CD14-positive monocyte (primary cell): ENCODE measurements around the gene PNISR. TPM values are rescaled to one million over a fixed set of nuclear protein-coding genes. Genes with fewer than 3 reads are reported as not detected.
A peak's percentile ranks its signal among the peaks of the same experiment; 100 is the strongest.

ENCODE experiments used
- DNase-seq, 3 donors: peaks; one replicate each; pipeline ENCODE4 v3.0.0-alpha.2; 2011 to 2022
- H2AFZ ChIP-seq: 2 replicates; pipeline ENCODE4 v1.6.0; 2012; ENCODE audit warnings: mild to moderate bottlenecking, low read depth, low read length, inconsistent platforms; ENCODE audit not compliant: insufficient read depth, poor library complexity, severe bottlenecking
- H3K27ac ChIP-seq, 2 donors: 1 replicate in 1 of 2; 2 replicates in 1 of 2; pipeline ENCODE4 v1.5.1; 2012 to 2013; ENCODE audit warnings: low read length in 2 of 2, control low read depth in 1 of 2, inconsistent platforms in 1 of 2, low read depth in 1 of 2, mild to moderate bottlenecking in 1 of 2
- H3K27me3 ChIP-seq, 2 donors: one replicate each; pipeline versions ENCODE4 v1.6.0 to v1.6.1; 2011 to 2013; ENCODE audit warnings: low read length in 2 of 2; ENCODE audit not compliant: control insufficient read depth in 2 of 2, insufficient read depth in 2 of 2
- H3K36me3 ChIP-seq, 2 donors: replicated peaks in 1 of 2; 1 replicate in 1 of 2; 2 replicates in 1 of 2; pipeline versions ENCODE4 v1.5.1 to v1.6.1; 2012 to 2013; ENCODE audit warnings: low read length in 2 of 2, control low read depth in 1 of 2, inconsistent platforms in 1 of 2, mild to moderate bottlenecking in 1 of 2; ENCODE audit not compliant: insufficient read depth in 2 of 2, control insufficient read depth in 1 of 2
- H3K4me1 ChIP-seq, 2 donors: 1 replicate in 1 of 2; 2 replicates in 1 of 2; pipeline versions ENCODE4 v1.5.1 to v1.6.1; 2012 to 2013; ENCODE audit warnings: low read length in 2 of 2, control low read depth in 1 of 2, inconsistent platforms in 1 of 2, mild to moderate bottlenecking in 1 of 2, moderate library complexity in 1 of 2; ENCODE audit not compliant: insufficient read depth in 2 of 2, control insufficient read depth in 1 of 2
- H3K4me2 ChIP-seq: replicated peaks from 2 replicates; pipeline ENCODE3; 2012; ENCODE audit warnings: low read length, moderate library complexity, mild to moderate bottlenecking; ENCODE audit not compliant: poor library complexity, severe bottlenecking; ENCODE audit errors: extremely low read depth
- H3K4me3 ChIP-seq, 3 experiments: fragments of 200-600 bp in 1 of 3; sonication (generic) in 1 of 3; replicated peaks in 1 of 3; 1 replicate in 2 of 3; 2 replicates in 1 of 3; pipeline ENCODE4 v1.5.1; 2011 to 2013; ENCODE audit warnings: low read length in 3 of 3, mild to moderate bottlenecking in 3 of 3, control low read depth in 2 of 3, low read depth in 2 of 3, inconsistent platforms in 1 of 3, moderate library complexity in 1 of 3
- H3K79me2 ChIP-seq: 2 replicates; pipeline ENCODE4 v1.6.0; 2012; ENCODE audit warnings: mild to moderate bottlenecking, control low read depth, inconsistent platforms, low read length, moderate library complexity; ENCODE audit not compliant: insufficient read depth
- H3K9ac ChIP-seq: 2 replicates; pipeline ENCODE4 v1.6.0; 2017; ENCODE audit warnings: low read length, mild to moderate bottlenecking; ENCODE audit not compliant: insufficient read depth, poor library complexity, severe bottlenecking
- H3K9me3 ChIP-seq, 2 donors: replicated peaks in 1 of 2; 1 replicate in 1 of 2; 2 replicates in 1 of 2; pipeline versions ENCODE4 v1.5.1 to v1.6.1; 2012 to 2013; ENCODE audit warnings: low read length in 2 of 2, control low read depth in 1 of 2; ENCODE audit not compliant: control insufficient read depth in 1 of 2, insufficient read depth in 1 of 2
- H4K20me1 ChIP-seq: 2 replicates; pipeline ENCODE4 v1.6.0; 2012; ENCODE audit warnings: mild to moderate bottlenecking, low read length, control low read depth, moderate library complexity; ENCODE audit not compliant: insufficient read depth
- H3K27ac Mint-ChIP-seq, 7 donors: one replicate each; pipeline ENCODE4 v1.8.0; 2020; ENCODE audit warnings: mild to moderate bottlenecking in 7 of 7, mixed read lengths in 7 of 7, moderate library complexity in 6 of 7, inconsistent platforms in 2 of 7
- H3K27me3 Mint-ChIP-seq, 3 donors: one replicate each; pipeline ENCODE4 v1.8.0; 2021 to 2022; ENCODE audit warnings: low read depth in 3 of 3, mild to moderate bottlenecking in 3 of 3, mixed read lengths in 3 of 3, moderate library complexity in 3 of 3, inconsistent platforms in 1 of 3
- H3K36me3 Mint-ChIP-seq, 2 donors: one replicate each; pipeline ENCODE4 v1.8.0; 2020; ENCODE audit warnings: mixed read lengths in 2 of 2, inconsistent platforms in 1 of 2, mild to moderate bottlenecking in 1 of 2
- H3K4me1 Mint-ChIP-seq: one replicate; pipeline ENCODE4 v1.8.0; 2020; ENCODE audit warnings: mild to moderate bottlenecking, mixed read lengths
- H3K4me3 Mint-ChIP-seq, 2 donors: one replicate each; pipeline ENCODE4 v1.8.0; 2020; ENCODE audit warnings: mild to moderate bottlenecking in 2 of 2, mixed read lengths in 2 of 2, moderate library complexity in 1 of 2
- H3K9me3 Mint-ChIP-seq, 7 donors: one replicate each; pipeline ENCODE4 v1.8.0; 2020 to 2022; ENCODE audit warnings: mixed read lengths in 7 of 7, mild to moderate bottlenecking in 6 of 7, moderate library complexity in 6 of 7, inconsistent platforms in 2 of 7
- WGBS: methylation state at CpG from one replicate; pipeline ENCODE4 v1.1.5; 2013; ENCODE audit warnings: missing lambda C conversion rate; ENCODE audit not compliant: insufficient coverage; 5-methylcytosine and 5-hydroxymethylcytosine counted together
- intact Hi-C, 2 donors: fragments of 100-400 bp; cut with micrococcal nuclease; formaldehyde crosslinking; loops; one replicate each; pipeline versions ENCODE4 v1.15.0 to v1.15.1; 2023
- polyA plus RNA-seq, 3 donors: library from polyadenylated mRNA; depleted of rRNA in 1 of 3; unstranded in 2 of 3; stranded (reverse) in 1 of 3; fragments of 300-500 nt in 2 of 3; fragments of >200 nt in 1 of 3; fragmentation: Illumina TruSeq in 2 of 3; gene quantifications; 1 replicate in 2 of 3; 2 replicates in 1 of 3; pipeline ENCODE4 v1.2.3, GENCODE V29; 2012 to 2021
- TF ChIP-seq, protein P1 (sequence below): fragments of 200-600 bp; IDR thresholded peaks from one replicate; pipeline ENCODE4 v1.8.0; 2022; ENCODE audit warnings: antibody characterized with exemption, mild to moderate bottlenecking

Gene PNISR
- polyA plus RNA-seq, 3 donors = 28.9 to 75.4 (median 33.9) TPM

- Histone ChIP-seq H3K27ac (no peak overlapping the region), H3K9me3 (no peaks in the 10 kb centered on the region), H4K20me1 (no peaks in the 10 kb centered on the region), H2AFZ (no peak overlapping the region), H3K4me1 (no peaks in the 10 kb centered on the region), H3K27me3 (no peaks in the 10 kb centered on the region), H3K36me3 (peaks cover 13 to 27% of the 10 kb centered on the region in 2 donors), H3K4me2 (no peak overlapping the region), H3K9ac (no peak overlapping the region), H3K4me3 (no peak overlapping the region), H3K79me2 (no peaks in the 10 kb centered on the region)
- H3K4me1 Mint-ChIP-seq = peaks cover 2% of the 10 kb centered on the region
- TF ChIP-seq, protein P1, sequence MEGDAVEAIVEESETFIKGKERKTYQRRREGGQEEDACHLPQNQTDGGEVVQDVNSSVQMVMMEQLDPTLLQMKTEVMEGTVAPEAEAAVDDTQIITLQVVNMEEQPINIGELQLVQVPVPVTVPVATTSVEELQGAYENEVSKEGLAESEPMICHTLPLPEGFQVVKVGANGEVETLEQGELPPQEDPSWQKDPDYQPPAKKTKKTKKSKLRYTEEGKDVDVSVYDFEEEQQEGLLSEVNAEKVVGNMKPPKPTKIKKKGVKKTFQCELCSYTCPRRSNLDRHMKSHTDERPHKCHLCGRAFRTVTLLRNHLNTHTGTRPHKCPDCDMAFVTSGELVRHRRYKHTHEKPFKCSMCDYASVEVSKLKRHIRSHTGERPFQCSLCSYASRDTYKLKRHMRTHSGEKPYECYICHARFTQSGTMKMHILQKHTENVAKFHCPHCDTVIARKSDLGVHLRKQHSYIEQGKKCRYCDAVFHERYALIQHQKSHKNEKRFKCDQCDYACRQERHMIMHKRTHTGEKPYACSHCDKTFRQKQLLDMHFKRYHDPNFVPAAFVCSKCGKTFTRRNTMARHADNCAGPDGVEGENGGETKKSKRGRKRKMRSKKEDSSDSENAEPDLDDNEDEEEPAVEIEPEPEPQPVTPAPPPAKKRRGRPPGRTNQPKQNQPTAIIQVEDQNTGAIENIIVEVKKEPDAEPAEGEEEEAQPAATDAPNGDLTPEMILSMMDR = peak; percentile 85
- no CpG with 5 or more reads among the region's 3 CpGs for WGBS
- intact Hi-C loops = no loop called here
- peak in 2 of 3 donors; percentile 11 to 25 for DNase-seq
- no peak overlapping the region for H3K27ac Mint-ChIP-seq
- peaks cover 14 to 18% of the 10 kb centered on the region in 2 donors for H3K36me3 Mint-ChIP-seq
- no peak overlapping the region for H3K4me3 Mint-ChIP-seq
- peaks cover 0 to 2% (median 0%) of the 10 kb centered on the region in 7 donors for H3K9me3 Mint-ChIP-seq
- peaks cover 0 to 1% (median 0%) of the 10 kb centered on the region in 3 donors for H3K27me3 Mint-ChIP-seq
Observed at GRCh38 chr6:99434702-99435530, 9.8 kb upstream of the PNISR start.

DNA sequence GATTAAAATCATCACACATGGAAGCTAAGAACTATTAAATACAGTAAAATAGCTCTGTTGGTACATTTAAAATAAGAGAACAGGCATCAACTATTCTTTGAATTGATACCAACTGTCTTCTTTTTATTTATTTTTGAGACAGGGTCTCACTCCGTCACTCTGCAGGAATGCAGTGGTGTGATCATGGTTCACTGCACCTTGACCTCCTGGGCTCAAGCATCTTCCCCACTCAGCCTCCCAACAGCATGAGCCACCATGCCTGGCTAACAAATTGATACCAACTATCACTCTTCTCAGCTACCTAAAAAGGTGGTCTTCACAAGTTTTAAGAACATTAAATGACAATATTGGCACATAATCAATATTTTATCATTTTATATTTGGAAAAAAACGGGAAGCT lies 7.8 kb upstream of the PNISR start:
- WGBS = 100% methylated on average over 1 of the region's 2 CpGs
- Mint-ChIP-seq H3K27me3 (no peaks in the 10 kb centered on the region), H3K4me3 (no peak overlapping the region), H3K4me1 (peaks cover 3% of the 10 kb centered on the region), H3K27ac (no peak overlapping the region), H3K36me3 (peaks cover 19% of the 10 kb centered on the region in 2 donors), H3K9me3 (peaks cover 0 to 2% (median 0%) of the 10 kb centered on the region in 7 donors)
- Histone ChIP-seq H3K9me3 (no peaks in the 10 kb centered on the region), H3K4me3 (no peak overlapping the region), H3K9ac (no peak overlapping the region), H3K36me3 (peaks cover 13 to 27% of the 10 kb centered on the region in 2 donors), H3K27me3 (no peaks in the 10 kb centered on the region), H4K20me1 (no peaks in the 10 kb centered on the region), H3K79me2 (no peaks in the 10 kb centered on the region), H3K4me1 (no peaks in the 10 kb centered on the region), H3K27ac (no peak overlapping the region), H3K4me2 (no peak overlapping the region), H2AFZ (no peak overlapping the region)
- intact Hi-C loops = no loop called here
- TF ChIP-seq, protein P1 = no peak
- DNase-seq = no peak
